ENCODE results near the gene APBB2.
"Not testable (repeated sequence)": the region's sequence is repeated elsewhere in the genome, so short reads cannot be mapped to it uniquely, and the experiment has no call there.

Gene APBB2

GRCh38 chr4:40924096-40924792 is 290.1 kb downstream of the APBB2 start:
- peak; percentile 29 for DNase-seq

GRCh38 chr4:40923316-40924095 is 290.8 kb downstream of the APBB2 start:
- DNase-seq = no peak

- not testable (repeated sequence) for DNase-seq
Measured at GRCh38 chr4:40919976-40920375, 294.4 kb downstream of the APBB2 start.

- DNase-seq = no peak
Measured at GRCh38 chr4:40918330-40918729, 296.0 kb downstream of the APBB2 start.

- DNase-seq = peak; percentile 32
Measured at GRCh38 chr4:40916880-40917279, 297.5 kb downstream of the APBB2 start.

- DNase-seq = no peak
Measured at GRCh38 chr4:40916218-40916555, 298.2 kb downstream of the APBB2 start.

- DNase-seq = no peak
Measured at GRCh38 chr4:40915318-40916217, 298.8 kb downstream of the APBB2 start.

- no peak for DNase-seq
Measured at GRCh38 chr4:40912460-40913184, 301.7 kb downstream of the APBB2 start.

GRCh38 chr4:40910706-40911105 is 303.6 kb downstream of the APBB2 start:
- no peak for DNase-seq

- peak; percentile 48 for DNase-seq
Measured at GRCh38 chr4:40909363-40909876, 304.9 kb downstream of the APBB2 start.

GRCh38 chr4:40908702-40909362 is 305.5 kb downstream of the APBB2 start:
- peak; percentile 78 for DNase-seq

GRCh38 chr4:40908297-40908696 is 306.0 kb downstream of the APBB2 start:
- DNase-seq = no peak

- no peak for DNase-seq
Measured at GRCh38 chr4:40905414-40905813, 308.9 kb downstream of the APBB2 start.

GRCh38 chr4:40900531-40900930 is 313.8 kb downstream of the APBB2 start:
- not testable (repeated sequence) for DNase-seq

- peak; percentile 82 for DNase-seq
Measured at GRCh38 chr4:40897557-40898203, 316.7 kb downstream of the APBB2 start.

GRCh38 chr4:40890764-40891163 is 323.6 kb downstream of the APBB2 start:
- no peak for DNase-seq

- no peak for DNase-seq
Measured at GRCh38 chr4:40890199-40890598, 324.1 kb downstream of the APBB2 start.

GRCh38 chr4:40888933-40889332 is 325.4 kb downstream of the APBB2 start:
- no peak for DNase-seq

GRCh38 chr4:40887764-40888131 is 326.6 kb downstream of the APBB2 start:
- DNase-seq = no peak

- no peak for DNase-seq
Measured at GRCh38 chr4:40886931-40887763, 327.2 kb downstream of the APBB2 start.

- DNase-seq = no peak
Measured at GRCh38 chr4:40881851-40882250, 332.5 kb downstream of the APBB2 start.
